Anterior cingulate cortex (tissue), 58 donors: Measurements from ENCODE around the gene RNASE13.
"Not testable (repeated sequence)": the region's sequence is repeated elsewhere in the genome, so short reads cannot be mapped to it uniquely, and the experiment has no call there.

Source experiments
- DNase-seq, 58 donors: peaks; one replicate each; lab custom pipeline; 2025; lab: John Stamatoyannopoulos, UW

The RNASE13 gene

DNA sequence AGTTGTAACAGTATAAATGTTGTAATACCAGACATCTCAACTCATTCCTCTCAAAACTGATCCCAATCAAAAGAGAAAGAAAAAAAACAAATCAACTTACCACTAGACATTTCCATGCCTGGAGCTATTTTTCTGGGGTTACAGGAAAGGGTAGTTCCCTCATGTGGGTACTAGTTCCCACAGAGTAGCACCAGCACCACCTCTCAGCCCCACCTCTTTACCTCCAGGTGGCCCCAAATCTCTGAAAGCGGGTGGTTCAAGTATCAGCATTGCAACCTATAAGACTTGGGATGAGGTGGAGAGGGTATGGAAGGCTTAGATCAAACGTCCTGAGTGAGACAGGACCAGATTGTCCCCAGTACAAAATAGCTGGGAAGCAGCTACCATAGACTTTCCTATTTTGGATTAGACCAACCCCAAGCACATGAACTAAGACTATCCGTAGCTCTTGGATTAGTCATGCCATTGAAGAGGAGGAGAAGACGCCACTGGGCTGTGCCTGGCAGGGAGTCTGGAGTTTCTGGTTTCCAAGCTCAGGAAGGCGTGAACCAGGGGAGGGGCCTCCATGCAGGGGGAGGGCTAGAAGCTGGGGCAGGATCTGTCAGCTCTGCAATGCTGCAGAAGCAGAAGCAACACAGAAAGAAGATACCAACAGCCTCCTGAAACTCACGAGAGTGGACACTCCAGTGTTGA, 35.8 kb downstream of the RNASE13 start, which contains the start of gene SLC39A2:
Gene SLC39A2, plus strand, starts transcription at position 620 of the 693 bp plus-strand sequence. CDS start 154 bp downstream, outside the sequence.
- peak in 1 of 58 donors; percentile 11 for DNase-seq

DNA sequence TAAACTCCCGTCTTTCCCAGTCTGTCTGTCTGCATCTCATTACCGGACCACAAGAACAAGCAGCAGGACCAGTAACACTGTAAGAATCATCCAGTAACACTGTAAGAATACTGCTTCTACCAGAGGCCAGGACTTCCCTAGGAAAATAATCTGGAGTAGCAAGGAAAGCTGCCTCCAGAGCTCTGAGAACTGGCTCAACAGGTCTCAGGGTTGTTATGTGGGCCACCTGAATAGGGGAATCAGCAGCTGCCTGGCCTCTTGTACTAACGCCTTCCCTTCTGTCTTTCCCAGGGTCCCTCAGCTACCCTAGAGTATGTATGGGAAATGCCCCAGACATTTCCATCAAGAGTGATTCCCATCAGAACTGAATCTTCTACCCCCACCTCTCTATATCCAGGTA, 36.5 kb downstream of the RNASE13 start:
- no peak for DNase-seq

DNA sequence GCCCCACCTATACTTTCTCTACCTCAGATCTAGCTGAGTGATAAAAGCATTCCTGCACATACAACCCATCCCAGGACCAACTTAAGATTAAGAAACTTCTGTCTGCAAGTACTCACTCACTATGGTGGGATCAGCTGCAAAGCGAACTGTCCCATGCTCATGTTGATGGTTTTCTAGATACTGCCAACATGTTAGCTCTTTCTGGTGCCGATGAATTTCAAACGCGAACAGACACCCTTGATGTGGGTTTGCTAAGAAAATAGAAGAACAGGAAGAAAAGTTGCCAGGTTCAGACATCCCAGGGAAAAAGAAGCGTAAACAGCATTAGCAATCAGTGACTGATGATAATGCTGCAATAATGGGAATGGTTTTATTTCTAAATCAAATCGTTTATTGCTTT, 37.0 kb downstream of the RNASE13 start:
- no peak for DNase-seq

DNA sequence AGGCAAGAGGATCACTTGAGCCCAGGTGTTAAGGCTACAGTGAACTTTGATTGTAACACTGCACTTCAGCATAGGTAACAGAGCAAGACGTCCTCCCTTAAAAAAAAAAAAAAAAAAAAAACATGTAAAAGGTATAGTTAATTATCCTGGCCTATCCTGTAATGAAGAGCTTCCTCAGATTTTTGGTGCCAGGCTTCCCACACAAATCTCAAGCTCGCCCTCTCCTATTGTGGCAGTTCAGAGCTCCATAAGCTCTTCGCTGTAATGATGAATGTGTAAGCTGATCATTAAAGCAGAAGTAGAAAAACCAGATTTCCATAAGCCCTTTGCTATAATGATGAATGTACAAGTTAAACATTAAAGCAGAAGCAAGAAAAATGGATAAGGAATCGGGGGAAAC, 37.5 kb downstream of the RNASE13 start:
- DNase-seq = no peak

DNA sequence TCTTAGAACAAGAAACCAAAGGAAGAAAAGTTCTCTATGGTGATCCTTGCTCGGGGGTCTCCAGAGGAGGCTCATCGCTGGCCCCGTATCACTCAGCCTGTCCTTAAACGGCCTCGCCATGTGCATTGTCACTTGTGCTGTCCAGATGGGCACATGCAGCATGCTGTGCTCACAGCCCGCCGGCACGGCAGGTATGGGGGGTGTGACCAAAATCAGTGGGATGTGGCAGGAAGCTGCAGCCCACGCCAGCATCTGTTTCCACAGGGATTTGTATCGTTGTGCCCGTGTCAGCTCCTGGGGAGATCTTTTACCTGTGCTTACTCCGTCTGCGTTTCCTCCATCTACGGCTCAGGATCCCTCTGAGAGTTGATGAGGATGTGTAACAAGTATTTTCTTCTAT, 38.1 kb downstream of the RNASE13 start:
- DNase-seq = no peak

DNA sequence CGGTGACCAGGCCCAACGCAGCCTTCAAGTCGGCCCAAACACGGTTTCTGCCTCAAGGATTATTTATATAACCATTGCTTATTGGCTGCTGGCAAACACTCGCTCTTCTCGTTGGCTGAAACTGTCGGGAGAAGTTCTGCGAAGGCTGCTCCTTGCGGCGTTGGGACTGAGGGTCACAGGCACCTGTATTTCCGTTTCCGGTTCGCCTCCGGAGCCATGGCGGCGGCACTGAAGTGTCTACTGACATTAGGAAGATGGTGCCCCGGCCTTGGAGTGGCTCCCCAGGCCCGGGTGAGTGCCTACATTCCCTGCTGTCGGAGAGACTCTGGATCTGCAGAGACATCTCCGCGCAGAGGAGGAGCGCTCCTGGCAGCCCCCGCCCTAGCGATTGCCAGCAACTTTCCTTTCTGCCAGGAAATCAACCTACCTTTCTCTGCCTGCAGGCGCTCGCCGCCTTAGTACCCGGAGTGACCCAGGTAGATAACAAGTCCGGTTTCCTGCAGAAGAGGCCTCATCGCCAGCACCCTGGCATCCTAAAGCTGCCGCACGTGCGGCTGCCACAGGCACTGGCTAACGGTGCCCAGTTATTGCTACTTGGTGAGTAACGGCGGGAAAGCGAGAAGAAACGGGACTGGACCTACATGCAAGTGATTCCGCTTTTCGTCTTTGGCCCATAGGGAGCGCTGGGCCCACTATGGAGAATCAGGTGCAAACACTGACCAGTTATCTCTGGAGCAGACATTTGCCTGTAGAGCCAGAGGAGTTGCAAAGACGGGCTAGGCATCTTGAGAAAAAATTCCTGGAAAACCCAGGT, 44.6 kb downstream of the RNASE13 start, which contains the start of gene METTL17:
Gene METTL17, plus strand, starts transcription at position 194 of the 814 bp plus-strand sequence. Its CDS starts 23 bp downstream, at position 217.
- peak; percentile 53 to 96 (median 86) for DNase-seq

DNA sequence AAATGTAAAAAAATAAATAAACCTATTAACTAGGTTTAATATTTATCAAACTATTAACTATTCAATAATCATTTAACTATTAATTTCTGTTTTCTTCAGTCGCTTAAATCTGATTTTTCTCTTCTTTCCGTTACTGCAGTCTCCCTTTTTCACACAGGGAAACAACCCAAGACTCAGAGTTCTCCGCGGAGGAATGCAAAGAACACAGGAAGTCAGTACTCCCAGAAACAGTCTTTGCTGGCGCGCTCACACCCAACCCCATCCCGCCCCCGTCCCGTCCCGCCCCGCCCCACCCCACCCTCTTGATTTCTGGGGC, 45.2 kb downstream of the RNASE13 start:
- DNase-seq = no peak

DNA sequence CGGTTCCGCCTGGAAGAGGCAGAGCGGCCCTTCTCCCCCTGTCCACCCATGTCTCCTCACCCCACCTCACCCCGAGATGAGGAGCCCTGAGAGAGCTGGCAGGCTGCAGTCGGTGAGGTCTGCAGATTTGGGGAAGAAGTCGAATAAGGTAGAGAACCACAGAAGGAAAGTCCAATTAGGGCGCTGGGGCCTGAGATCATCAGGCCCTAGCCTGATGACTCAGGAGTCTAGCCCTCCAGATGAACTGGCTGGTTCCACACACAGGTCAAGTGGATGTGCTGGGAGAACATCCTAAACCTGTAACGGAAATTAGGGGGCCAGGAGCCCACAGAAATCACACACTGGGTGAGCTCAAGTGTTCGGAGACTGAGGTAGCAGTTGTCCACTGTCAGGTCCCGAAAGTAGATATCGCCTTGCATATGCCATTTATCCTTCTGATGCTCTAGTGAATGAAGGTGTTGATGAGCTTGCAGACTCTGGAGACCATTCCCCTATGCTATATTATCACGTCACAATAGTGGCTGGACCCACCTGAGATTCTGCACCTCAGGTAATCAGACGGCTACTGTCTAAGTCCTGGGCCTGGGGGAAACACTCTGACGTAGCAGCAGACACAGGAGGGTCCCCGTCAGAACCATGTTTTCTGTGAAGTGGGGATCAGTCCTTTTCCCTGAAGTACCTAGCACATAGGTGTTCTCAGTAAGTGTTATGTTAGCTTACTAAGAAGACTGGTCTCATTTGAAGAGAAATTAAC, 45.7 kb downstream of the RNASE13 start:
- DNase-seq = peak in 2 of 58 donors; percentile 4 to 6

DNA sequence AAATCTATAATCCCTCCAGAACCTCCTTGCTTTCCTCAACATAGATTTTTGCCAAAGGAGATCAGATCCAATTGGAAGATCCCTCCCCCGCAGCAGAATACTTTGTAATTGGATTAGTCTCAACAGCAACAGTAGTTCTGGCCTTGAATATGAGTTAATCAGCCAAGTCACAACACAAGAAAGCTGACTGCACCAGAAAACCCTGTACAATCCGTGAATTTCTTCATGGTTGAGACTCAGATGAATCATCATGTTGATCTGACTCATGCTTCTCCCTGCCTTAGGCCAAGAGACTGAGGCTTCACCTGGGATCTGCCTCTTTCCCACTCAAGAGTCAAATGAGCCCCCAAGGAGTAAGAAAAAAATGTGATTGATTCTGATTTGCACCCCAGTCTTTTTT, 47.8 kb downstream of the RNASE13 start:
- peak in 5 of 58 donors; percentile 0 to 46 (median 5) for DNase-seq

DNA sequence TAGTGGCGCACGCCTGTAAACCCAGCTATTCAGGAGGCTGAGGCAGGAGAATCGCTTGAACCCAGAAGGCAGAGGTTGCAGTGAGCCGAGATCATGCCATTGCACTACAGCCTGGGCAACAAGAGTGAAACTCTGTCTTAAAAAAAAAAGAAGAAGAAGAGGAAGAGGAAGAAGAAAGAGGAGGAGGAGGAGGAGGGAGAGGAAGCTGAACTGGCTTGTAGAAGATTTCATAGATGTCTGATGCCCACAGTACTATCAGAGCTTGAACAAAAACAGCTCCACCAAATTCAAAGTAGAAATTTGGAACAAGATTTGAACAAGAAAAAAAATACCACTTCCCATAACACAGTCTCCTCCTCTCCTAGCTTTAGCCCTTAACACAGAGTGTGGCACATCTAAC, 49.0 kb downstream of the RNASE13 start:
- not testable (repeated sequence) for DNase-seq
